Vagina (tissue), 2 donors: ENCODE data around the gene ITPR1. TPM values are rescaled to one million over a fixed set of nuclear protein-coding genes. Genes with fewer than 3 reads are reported as not detected.

Experiments used
- DNase-seq, 2 donors: peaks; one replicate each; pipeline ENCODE4 v3.0.0-alpha.2; 2017; ENCODE audit errors: extremely low spot score in 2 of 2
- H3K27ac ChIP-seq: fragments of 200-600 bp; sonication (generic); one replicate; pipeline ENCODE4 v1.5.1; 2019
- H3K27me3 ChIP-seq: fragments of 200-600 bp; sonication (generic); one replicate; pipeline ENCODE4 v1.5.1; 2019
- H3K36me3 ChIP-seq, 2 donors: fragments of 200-600 bp; sonication (generic); one replicate each; pipeline ENCODE4 v1.5.1; 2017 to 2019
- H3K4me1 ChIP-seq: fragments of 200-600 bp; sonication (generic); one replicate; pipeline ENCODE4 v1.5.1; 2019
- H3K4me3 ChIP-seq, 2 donors: fragments of 200-600 bp; sonication (generic); 1 replicate in 1 of 2; 2 replicates in 1 of 2; pipeline ENCODE4 v1.5.1; 2016 to 2019
- H3K9me3 ChIP-seq: fragments of 200-600 bp; sonication (generic); one replicate; pipeline ENCODE4 v1.5.1; 2019
- CTCF ChIP-seq, 3 experiments: fragments of 450-650 bp in 2 of 3; fragments of 200-600 bp in 1 of 3; sonication (generic) in 1 of 3; IDR thresholded peaks; one replicate each; pipeline ENCODE4 v1.5.1; 2017 to 2019; ENCODE audit warnings: antibody characterized with exemption in 3 of 3, mild to moderate bottlenecking in 2 of 3, moderate library complexity in 2 of 3
- POLR2A ChIP-seq, 2 donors: fragments of 450-650 bp; IDR thresholded peaks; one replicate each; pipeline ENCODE4 v1.6.1; 2017; ENCODE audit warnings: antibody characterized with exemption in 2 of 2, mild to moderate bottlenecking in 2 of 2, moderate library complexity in 2 of 2
- POLR2AphosphoS5 ChIP-seq, 2 donors: sonication (generic); formaldehyde crosslinking; IDR thresholded peaks; one replicate each; pipeline ENCODE4 v1.9.0; 2017; ENCODE audit warnings: antibody characterized with exemption in 2 of 2, mild to moderate bottlenecking in 2 of 2, low read depth in 1 of 2; ENCODE audit not compliant: insufficient read depth in 1 of 2
- intact Hi-C: fragments of 100-400 bp; cut with DNase I; formaldehyde crosslinking; loops from one replicate; pipeline ENCODE4 v1.15.1; 2023
- total RNA-seq: library from RNA; depleted of rRNA; stranded (reverse); fragments of >200 nt; gene quantifications from one replicate; pipeline ENCODE4 v1.2.3, GENCODE V29; 2016

Gene ITPR1
- total RNA-seq, 1 donor from 2014 or later = 108 TPM

GRCh38 chr3:4836516-4836915 is 343.4 kb downstream of the ITPR1 start:
- intact Hi-C loops = no loop called here
- no peak for DNase-seq
- Histone ChIP-seq H3K27ac (no peak overlapping the region), H3K36me3 (peaks cover 0 to 5% of the 10 kb centered on the region in 2 donors), H3K4me1 (peaks cover 5% of the 10 kb centered on the region), H3K4me3 (no peak overlapping the region), H3K27me3 (no peaks in the 10 kb centered on the region), H3K9me3 (no peaks in the 10 kb centered on the region)
- TF ChIP-seq CTCF (IDR thresholded peaks at IDR 0.05) = no peak
- no peak for TF ChIP-seq POLR2A (IDR thresholded peaks at IDR 0.05)
- TF ChIP-seq POLR2AphosphoS5 (IDR thresholded peaks at IDR 0.05; ENCODE audit: insufficient read depth in 1 of 2, low read depth in 1 of 2) = no peak

GRCh38 chr3:4837374-4837930 is 344.3 kb downstream of the ITPR1 start:
- no peak for TF ChIP-seq POLR2AphosphoS5 (IDR thresholded peaks at IDR 0.05; ENCODE audit: insufficient read depth in 1 of 2, low read depth in 1 of 2)
- TF ChIP-seq CTCF (IDR thresholded peaks at IDR 0.05) = no peak
- TF ChIP-seq POLR2A (IDR thresholded peaks at IDR 0.05) = no peak
- Histone ChIP-seq H3K4me1 (no peaks in the 10 kb centered on the region), H3K36me3 (peaks cover 0 to 5% of the 10 kb centered on the region in 2 donors), H3K27me3 (no peaks in the 10 kb centered on the region), H3K9me3 (no peaks in the 10 kb centered on the region), H3K27ac (no peak overlapping the region), H3K4me3 (no peak overlapping the region)
- intact Hi-C loops = no loop called here
- no peak for DNase-seq

- intact Hi-C loops = no loop called here
- DNase-seq = no peak
- Histone ChIP-seq H3K9me3 (no peaks in the 10 kb centered on the region), H3K27ac (no peak overlapping the region), H3K27me3 (no peaks in the 10 kb centered on the region), H3K4me1 (no peaks in the 10 kb centered on the region), H3K4me3 (no peak overlapping the region), H3K36me3 (peaks cover 0 to 5% of the 10 kb centered on the region in 2 donors)
- TF ChIP-seq POLR2A (IDR thresholded peaks at IDR 0.05) = no peak
Observed at GRCh38 chr3:4838621-4839022, 345.5 kb downstream of the ITPR1 start.

- intact Hi-C loops = no loop called here
- H3K9me3 ChIP-seq = no peaks in the 10 kb centered on the region
- H3K4me3 ChIP-seq = no peak overlapping the region
- no peak for DNase-seq
- no peaks in the 10 kb centered on the region for H3K4me1 ChIP-seq
- peaks cover 0 to 5% of the 10 kb centered on the region in 2 donors for H3K36me3 ChIP-seq
- TF ChIP-seq POLR2A (IDR thresholded peaks at IDR 0.05) (no peak), CTCF (IDR thresholded peaks at IDR 0.05) (no peak), POLR2AphosphoS5 (IDR thresholded peaks at IDR 0.05; ENCODE audit: insufficient read depth in 1 of 2, low read depth in 1 of 2) (no peak)
- no peaks in the 10 kb centered on the region for H3K27me3 ChIP-seq
- no peak overlapping the region for H3K27ac ChIP-seq
Observed at GRCh38 chr3:4839278-4839677, 346.1 kb downstream of the ITPR1 start.

GRCh38 chr3:4841225-4841624 is 348.1 kb downstream of the ITPR1 start:
- no peaks in the 10 kb centered on the region for H3K27me3 ChIP-seq
- no peak overlapping the region for H3K27ac ChIP-seq
- no peak for DNase-seq
- no peak for TF ChIP-seq CTCF (IDR thresholded peaks at IDR 0.05)
- no peak for TF ChIP-seq POLR2A (IDR thresholded peaks at IDR 0.05)
- TF ChIP-seq POLR2AphosphoS5 (IDR thresholded peaks at IDR 0.05; ENCODE audit: insufficient read depth in 1 of 2, low read depth in 1 of 2) = no peak
- H3K36me3 ChIP-seq = no peaks in the 10 kb centered on the region
- intact Hi-C loops = no loop called here
- no peaks in the 10 kb centered on the region for H3K4me1 ChIP-seq
- H3K9me3 ChIP-seq = no peaks in the 10 kb centered on the region
- no peak overlapping the region for H3K4me3 ChIP-seq
